DMS153 (cell line): ENCODE measurements around the gene CTSA.
"Not testable (repeated sequence)": the region's sequence is repeated elsewhere in the genome, so short reads cannot be mapped to it uniquely, and the experiment has no call there.

Source experiments
- DNase-seq: peaks from one replicate; lab custom pipeline; 2025; lab: John Stamatoyannopoulos, UW

CTSA gene

DNA sequence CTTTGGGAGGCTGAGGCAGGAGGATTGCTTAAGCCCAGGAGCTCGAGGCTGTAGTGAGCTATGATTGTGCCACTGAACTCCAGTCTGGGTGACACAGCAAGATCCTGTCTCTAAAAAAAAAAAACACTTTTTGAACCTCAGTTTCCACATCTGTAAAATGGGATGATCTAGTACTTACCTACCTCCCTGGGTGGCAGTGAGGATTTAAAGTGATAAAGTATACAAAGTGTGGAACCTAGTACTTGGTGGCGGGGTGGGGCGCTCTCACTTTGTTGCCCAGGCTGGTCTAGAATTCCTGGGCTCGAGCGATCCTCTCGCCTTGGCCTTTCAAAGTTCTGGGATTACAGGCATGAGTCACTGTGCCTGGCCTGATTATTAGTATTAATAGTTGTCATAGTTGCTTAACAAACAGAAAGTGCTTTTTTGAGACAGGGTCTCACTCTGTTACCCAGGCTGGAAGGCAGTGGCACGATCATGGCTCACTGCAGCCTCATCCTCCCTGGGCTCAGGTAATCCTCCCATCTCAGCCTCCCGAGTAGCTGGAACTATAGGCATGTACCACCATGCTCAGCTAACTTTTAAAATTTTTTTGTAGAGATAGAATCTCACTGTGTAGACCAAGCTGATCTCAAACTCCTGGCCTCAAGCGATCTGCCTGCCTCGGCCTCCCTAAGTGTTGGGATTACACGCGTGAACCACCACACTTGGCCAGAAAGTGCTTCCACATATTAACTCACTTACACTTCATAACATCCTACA, 27.8 kb downstream of the CTSA start:
- no peak for DNase-seq

DNA sequence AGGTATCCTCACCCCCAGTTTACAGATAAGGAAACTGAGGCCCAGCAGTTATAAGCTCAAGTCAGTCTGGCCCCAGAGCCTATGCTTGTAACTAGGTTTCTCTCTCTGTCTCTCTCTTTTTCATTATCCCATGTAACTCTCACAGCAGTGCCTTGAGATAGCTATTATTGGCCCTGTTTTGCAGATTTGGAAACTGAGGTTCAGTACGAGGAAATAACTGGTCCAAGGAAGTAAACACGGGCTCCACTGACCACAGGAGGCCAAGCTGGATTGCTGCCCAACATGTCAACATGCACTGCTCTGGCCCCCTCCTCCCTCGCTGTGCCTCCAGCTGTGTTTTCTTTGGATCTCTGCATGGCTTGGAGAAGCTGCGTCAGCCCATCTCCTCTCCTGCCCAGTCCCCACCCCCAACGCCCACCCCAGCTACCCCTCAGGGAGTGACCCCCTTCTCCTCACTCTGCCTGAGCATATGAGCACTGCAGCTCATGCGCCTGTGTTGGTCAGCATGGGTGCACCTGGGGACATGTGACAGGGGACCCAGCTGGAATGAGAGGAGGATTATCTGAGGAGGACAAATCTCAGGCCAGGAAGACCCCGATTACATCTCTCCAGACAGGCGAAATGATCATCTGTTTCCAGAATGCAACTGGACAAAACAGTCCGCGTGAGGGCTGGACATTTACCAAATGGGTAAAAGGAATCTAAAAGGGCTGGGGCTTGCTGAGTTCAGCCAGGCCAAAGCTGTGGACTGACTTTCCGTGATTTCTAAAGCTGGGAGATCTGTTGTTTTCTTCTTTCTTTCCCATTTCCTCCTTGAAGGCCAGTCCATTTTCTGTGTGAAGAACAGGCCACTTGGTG, 28.6 kb downstream of the CTSA start:
- DNase-seq: no peak

DNA sequence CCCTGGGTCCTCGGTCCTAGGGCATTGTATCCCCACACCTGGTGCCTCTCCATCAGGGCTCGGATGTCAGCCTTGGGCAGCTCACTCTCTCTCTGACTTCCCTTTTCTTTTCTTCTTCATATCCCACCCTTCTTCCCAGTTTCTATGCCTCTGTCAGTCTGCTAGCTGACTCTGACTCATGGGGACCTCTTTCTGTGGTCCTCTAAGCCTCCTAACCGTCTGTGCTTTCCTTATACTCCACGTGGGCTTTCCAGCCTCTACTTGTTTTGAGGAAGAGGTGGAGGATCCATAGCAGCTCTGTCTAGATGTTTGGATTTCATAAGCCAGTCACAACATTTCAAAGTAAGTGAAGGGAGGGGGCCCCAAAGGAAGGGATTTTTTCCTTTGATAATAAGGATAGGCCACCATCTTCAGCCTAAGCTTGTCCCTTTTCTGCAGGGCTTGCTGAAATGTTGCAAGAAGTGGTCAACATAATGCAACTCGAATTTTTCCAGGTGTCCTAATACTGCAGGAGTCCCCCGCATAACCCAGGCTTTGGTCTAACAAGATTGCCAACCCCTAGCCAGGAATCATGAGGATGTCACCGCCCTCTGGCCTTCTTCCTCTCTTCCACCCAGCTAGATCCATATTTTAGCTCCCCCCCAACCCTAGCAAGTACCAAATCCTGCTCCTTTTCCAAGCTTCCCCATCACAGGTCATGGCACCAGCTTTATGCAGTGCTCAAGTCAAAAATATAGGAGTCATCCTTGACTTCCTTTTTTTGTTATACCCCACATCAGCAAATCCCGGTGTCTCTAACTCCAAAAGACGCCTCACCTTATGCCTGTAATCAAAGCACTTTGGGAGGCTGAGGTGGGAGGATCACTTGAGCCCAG, 29.6 kb downstream of the CTSA start:
- no peak for DNase-seq

DNA sequence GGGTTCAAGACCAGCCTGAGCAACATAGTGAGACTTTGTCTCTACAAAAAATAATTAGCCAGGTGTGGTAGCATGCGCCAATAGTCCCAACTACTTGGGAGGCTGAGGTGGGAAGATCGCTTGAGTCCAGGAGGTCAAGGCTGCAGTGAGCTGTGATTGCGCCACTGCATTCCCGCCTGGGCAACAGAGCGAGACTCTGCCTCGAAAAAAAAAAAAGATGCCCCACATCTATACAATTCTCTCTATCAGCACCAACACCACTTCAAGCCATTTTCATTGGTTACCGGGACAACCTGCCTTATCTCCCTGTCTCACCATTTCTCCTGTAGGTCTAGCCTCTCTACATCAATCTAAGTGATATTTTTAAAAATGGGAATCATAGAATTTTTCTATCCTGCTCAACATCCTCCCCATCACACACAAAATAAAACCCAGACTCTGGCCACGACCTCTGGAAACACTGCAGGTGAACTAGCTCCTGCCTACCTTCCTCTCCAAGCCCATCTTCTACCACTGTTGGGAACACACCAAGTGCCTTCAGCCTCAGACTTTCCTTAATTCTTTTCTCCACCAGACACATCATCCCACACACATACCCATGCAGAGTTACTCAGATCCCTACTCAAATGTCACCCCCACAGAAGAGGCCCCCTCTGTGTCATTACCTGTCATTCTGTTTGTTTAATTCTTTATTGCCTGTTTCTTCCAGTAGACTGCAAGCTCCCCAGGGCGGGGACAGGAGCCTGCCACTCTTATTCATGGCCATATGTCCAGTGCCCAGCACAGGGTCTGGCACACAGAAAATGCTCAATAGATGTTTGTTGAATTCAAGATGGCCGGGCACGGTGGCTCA, 30.4 kb downstream of the CTSA start:
- DNase-seq: no peak

DNA sequence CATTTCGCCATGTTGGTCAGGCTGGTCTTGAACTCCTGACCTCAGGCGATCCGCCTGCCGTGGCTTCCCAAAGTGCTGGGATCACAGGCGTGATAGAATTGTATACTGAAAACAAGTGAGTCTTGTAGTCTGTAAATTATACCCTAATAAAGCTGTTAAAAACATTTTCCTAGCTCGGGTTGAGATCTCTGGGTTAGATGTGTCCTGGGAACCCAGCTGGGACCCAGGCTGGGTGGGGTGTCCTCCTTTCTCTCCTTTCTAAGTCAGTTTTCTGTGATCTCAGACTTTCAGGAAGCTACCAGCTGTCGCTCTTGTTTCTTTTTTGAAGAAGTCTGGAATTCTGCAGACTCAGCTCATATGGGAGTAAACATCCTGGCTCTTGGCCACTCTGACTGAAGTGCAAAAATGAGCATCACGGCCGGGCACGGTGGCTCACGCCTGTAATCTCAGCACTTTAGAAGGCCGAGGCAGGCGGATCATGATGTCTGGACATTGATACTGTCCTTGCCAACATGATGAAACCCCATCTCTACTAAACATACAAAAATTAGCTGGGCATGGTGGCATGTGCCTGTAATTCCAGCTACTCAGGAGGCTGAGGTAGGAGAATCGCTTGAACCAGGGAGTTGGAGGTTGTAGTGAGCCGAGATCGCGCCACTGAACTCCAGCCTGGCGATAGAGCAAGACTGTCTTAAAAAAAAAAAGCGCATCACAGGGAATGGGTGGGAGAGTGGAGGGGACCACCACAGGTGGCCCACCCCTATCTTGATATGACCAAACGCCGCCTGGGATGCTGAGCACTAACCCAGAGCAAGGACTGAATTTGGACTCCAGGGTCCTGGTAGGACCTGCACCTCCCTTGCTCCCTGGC, 33.5 kb downstream of the CTSA start:
- peak; percentile 30 for DNase-seq

DNA sequence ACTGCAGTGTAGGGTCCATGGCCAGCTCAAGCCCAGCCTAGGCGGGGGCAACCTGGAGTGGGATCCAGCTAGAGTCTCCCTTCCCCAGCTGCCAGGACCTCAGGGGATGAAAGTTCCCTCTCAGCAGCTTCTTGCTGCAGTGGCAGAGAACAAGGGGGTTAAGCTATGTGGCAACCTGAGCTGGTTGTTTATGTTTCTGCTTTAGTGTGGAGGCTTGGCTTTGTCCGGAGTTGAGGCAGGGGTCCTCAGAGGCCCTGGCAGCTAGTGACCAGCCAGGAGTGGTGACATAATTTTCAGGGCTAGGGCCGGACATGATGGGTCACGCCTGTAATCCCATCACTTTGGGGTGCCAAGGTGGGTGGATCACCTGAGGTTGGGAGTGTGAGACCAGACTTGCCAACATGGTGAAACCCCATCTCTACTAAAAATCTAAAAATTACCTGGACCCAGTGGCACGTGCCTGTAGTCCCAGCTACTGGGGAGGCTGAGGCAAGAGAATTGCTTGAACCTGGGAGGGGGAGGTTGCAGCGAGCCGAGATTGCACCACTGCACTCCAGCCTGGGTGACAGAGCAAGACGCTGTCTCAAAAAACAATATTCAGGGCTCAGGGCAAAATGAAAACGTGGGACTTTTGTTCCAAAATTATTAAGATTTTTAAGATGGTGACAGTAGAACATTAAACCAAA, 34.8 kb downstream of the CTSA start:
- DNase-seq: no peak

DNA sequence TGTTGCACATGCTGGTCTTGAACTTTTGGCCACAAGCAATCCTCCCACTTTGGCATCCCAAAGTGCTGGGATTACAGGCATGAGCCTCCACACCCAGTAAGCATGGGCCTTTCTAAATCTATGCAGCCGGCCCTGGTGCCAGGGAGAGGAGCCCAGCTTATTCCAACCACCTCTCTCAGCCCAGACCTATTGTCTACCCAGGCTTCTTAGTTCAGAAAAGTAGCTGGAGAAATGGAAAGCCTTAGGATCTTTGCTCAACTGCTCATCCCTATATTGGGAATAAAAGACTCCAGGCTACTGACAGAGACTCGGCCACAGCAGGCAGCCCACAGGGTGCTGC, 35.6 kb downstream of the CTSA start:
- DNase-seq: no peak

DNA sequence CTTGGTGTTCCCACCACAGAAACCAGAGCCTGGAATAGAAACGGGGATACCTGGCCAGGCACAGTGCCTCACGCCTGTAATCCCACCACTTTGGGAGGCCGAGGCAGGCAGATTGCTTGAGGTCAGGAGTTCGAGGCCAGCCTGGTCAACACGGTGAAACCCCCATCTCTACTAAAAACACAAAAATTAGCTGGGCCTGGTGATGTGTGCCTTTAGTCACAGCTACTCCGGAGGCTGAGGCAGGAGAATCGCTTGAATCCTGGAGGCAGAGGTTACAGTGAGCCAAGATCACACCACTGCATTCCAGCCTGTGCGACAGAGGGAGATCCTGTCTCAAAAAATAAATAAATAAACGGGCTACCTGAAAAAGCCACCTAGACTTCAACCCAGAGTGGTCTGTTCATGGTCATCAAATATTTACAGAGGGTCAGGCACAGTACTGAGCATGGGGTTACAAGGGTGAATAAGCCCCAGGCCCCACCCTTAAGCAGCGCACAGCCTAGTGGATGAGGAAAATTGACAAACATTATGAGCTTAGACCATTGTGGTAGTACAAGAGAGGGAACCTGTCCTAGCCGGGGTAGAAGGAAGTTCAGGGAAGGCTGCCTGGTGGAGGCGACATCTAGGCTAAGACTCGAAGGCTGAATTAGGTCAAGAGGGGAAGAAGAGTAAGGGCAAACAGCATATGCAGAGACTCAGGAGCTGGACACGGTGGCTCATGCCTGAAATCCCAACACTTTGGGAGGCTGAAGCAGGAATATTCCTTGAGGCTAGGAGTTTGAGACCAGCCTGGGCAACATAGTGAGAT, 36.1 kb downstream of the CTSA start:
- no peak for DNase-seq

DNA sequence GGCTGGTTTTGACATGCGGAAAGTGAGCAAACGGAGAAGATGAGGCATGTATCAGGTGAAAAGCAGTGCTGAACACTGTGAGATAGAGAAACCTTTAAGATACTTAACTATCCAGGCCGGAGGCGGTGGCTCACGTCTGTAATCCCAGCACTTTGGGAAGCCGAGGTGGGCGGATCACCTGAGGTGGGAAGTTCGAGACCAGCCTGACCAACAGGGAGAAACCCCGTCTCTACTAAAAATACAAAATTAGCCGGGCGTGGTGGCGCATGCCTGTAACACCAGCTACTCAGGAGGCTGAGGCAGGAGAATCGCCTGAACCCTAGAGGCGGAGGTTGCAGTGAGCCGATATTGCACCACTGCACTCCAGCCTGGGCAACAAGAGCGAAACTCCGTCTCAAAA, 40.5 kb downstream of the CTSA start:
- not testable (repeated sequence) for DNase-seq

DNA sequence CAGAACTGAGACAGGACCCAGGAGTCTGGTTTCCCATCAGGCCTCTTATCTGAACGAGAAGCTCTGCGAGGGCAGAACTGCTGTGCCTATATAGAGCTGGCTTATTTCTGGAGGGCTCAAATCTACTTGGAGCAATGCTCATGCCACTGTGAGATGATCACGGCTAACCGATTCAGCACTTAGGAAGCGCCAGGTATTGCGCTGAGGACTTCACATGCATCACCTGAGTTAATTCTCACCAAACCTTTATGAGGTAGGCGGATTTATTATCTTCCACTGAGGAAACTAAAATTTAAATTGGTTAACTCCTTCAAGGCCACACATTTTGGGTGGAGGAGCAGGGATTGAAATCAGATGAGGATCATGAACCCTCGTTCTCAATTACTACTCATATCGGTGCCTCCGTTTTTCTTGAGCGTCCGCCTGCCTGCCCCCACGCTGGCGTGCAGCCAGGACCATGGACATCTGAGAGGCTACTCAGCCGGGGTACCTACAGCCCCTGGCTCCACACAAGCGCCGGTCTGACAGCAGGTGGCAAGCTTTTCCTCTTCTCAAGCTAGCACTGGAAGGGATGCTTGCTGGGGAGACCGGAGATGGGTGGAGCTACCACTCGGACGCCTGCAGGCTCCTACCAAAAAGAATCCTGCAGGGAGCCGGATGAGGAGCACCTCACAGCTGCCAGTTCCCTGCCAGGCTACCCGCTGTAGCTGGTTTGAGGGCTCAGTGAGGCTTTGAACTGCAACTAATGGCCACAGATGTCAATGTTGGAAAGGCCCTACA, 42.3 kb downstream of the CTSA start:
- DNase-seq: peak; percentile 93

DNA sequence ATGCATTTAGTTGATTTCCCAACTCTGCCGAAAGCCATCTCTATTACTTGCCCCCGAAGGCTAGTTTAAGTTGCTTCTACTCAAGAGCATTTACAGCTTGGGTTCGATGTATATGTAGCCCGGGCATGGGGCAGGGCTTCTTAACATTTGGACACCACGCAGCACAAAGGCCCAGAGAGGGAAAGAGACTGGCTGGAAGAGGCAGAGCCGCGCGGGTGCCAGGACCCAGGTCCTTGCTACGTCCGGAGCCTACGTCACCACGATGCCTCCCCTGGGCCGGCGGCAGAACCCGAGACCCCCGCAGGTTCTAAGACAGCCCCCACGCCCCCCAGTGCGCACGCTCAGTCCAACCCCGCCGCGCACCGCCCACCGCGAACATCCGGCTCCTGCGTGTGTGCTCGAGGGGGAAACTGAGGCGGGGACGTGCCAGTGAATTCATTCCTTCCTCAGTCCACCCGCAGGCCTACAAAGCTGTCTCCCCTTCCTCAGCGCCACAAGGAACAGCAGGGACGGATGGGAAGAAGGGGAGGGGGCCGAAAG, 43.0 kb downstream of the CTSA start:
- DNase-seq: no peak

DNA sequence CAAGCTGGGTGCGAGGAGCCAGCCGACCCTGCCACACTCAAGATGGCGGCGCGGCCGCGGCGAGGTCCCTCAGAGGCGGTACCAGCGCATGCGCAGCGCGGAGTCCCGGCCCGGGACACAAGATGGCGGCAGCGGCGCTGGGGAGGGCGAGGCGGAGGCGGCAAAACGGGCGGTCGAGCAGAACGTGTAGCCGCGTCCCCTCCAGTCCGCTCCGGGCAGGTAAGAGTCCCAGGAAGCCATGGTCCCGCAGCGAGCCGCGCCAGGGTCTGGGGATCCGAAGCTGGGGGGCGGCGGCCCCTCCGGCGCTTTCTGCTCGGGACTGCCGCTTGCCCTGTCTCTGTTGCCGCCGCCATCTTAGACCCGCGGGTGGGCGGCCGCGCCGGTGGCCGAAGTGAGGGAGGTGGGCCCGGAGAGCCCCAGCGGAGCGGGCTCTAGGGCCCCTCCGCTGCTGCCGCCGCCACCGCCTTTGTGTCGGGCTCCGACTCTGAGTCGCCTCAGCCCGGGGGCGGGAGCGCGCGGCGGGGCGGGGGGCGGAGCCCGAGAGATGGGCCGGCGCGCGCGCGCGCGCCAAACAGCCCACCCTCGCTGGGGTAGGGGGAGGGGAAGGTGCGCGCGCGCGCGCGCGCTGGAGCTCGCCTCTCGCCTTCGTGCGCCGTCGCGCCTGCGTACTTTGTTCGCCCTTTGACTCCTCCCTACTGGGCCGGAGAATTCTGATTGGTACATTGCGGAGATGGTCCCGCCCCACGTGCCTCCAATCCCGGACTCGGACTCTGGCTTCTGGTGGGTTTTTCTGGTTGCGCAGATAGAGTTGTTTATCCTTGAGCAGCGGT, 43.7 kb downstream of the CTSA start, which contains the start of gene PCIF1:
PCIF1 (plus strand) TSS at position 98 of the 830 bp plus-strand sequence. CDS start 4,317 bp downstream, outside the sequence.
- DNase-seq: peak; percentile 90

DNA sequence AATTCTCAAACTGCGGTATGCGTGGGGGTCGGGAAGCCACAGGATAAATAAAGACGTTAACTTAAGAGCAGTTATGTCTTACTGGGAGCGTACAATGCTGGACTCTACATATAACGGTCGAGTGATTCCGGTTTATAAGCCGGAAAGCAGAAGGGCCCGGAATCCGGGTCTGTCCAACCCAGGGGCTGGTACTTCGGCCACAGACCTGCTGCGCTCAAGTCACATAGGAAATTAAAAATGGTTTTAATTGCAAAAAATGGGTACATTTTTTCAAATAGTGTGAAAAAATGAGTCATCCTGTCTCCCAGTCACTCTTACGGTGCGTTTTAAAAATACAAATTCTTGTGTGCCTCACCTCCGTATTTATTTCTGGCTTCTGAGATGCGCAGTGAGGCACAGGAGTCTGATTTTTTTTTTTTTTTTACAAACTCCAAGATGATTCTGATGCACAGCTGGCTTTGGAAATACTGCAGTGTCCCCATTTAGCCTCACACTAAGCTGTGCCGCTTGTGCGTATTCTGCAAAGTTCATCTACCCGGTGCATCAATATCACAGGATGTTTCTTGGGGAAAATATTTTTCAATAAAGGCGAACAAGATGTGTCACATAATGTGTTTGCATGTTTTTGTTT, 44.4 kb downstream of the CTSA start:
- DNase-seq: no peak

DNA sequence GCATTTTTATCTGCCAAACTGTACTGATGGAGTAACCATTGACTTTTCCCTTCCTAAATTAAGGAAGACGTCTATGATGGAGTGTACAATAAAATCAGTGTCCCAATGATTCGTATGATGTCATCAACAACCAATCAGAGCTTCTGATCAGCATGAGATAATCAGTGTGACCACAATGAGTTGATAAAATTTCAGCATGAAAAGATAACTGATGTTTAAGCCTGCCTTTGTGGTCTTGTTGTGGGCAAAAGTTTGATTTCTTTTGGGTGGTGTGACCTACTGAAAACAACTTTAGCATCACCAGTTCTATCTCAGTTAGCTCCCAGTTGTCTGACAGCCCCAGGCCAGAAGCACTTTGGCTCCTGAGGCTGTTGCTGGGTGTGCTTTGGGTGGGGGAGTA, 46.6 kb downstream of the CTSA start:
- no peak for DNase-seq

DNA sequence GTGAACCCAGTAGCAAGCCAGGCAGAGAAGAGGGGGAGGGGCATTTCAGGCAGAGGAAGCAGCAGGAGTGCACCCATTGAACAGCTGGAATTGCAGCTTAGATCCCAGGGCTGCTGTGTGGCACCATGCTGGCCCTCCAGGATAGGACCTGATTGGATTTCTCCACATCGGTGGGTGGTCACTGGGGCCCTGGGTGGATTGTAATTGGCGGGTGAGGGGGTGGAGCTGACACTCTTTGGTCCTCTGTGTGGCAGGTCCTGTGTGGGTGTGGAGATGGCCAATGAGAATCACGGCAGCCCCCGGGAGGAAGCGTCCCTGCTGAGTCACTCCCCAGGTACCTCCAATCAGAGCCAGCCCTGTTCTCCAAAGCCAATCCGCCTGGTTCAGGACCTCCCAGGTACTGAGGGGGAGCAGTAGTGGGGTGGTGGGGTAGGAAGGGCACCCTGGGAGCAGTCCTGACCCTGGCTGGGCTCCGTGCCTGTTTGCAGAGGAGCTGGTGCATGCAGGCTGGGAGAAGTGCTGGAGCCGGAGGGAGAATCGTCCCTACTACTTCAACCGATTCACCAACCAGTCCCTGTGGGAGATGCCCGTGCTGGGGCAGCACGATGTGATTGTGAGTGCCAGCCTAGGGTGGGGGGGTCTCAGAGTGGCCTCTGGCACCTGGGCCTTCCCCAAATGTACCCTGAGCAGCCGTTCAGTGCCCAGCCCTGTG, 47.7 kb downstream of the CTSA start:
- DNase-seq: no peak

DNA sequence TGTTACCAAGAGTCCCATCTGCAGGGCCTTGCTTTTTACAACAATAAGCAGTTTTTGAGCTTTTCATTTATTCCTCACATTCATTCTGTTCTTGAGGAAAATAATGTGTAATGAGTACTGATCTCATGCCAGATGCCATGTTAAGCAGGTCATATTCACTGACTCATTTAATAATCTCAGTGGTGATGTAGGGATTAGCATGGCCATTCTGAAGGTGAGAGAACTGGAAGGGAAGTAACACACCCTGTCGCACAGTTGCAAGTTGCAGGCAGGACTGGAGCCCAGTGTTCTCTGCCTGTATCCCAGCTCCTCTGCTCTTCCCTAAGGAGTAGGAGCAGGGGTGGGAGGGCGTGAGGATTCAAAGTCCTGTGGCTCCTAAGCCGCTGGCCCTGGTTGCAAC, 48.9 kb downstream of the CTSA start:
- no peak for DNase-seq
